Measurements from ENCODE around the gene SLC27A1.

SLC27A1 gene

DNA sequence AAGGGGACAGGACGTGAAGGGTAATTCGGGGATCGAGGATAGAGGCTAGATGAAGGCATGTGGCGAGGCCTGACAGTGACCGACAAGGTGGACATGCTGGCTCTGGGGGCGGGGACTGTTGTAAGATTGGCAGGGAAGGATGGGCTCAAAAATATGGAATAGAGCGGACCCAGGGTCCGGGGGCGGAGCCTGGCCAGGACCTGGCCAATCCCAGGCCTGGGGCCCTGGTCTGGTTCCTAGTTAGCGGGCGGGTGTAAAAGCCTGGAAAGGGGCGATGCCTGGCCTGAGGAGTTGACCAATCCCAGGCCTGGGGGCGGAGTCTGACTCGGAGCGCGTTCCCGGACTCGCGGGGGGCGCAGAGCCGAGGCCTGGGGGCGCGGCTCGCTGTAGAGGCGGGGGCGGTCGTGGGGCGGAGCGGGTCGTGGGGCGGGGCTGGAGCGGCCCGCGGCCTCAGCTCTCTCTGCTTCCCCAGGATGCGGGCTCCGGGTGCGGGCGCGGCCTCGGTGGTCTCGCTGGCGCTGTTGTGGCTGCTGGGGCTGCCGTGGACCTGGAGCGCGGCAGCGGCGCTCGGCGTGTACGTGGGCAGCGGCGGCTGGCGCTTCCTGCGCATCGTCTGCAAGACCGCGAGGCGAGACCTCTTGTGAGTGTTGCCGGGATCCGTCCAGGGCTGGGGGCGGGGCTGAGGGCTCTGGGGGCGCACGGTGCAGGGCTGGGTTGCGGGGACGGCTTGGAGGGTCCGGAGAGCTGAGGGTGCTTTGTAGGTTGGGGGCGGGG is at the start of gene SLC27A1:
Gene SLC27A1, plus strand, starts transcription at position 457 of the 774 bp plus-strand sequence. Its CDS starts 17 bp downstream, at position 474.
- peak; percentile 67 for DNase-seq

DNA sequence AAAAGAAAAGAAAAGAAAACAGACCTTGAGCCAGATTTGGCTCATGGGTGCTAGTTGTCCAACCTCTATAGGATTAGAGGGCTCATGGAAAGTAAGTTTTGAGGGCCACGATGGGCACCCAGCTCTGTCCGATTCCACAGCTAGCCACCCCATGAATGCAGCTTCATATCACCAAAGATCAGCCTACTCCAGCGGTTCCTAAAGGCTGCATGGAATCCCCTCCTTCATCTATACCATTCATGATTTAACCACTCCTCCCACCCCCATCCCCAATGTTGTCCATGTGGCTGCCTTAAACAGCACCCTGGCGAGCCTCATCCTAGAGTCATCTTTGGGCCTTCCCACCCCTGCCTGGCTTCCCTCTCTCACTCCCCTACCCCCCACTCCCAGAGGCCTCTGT is 48.4 kb upstream of the SLC27A1 start:
- DNase-seq = no peak

DNA sequence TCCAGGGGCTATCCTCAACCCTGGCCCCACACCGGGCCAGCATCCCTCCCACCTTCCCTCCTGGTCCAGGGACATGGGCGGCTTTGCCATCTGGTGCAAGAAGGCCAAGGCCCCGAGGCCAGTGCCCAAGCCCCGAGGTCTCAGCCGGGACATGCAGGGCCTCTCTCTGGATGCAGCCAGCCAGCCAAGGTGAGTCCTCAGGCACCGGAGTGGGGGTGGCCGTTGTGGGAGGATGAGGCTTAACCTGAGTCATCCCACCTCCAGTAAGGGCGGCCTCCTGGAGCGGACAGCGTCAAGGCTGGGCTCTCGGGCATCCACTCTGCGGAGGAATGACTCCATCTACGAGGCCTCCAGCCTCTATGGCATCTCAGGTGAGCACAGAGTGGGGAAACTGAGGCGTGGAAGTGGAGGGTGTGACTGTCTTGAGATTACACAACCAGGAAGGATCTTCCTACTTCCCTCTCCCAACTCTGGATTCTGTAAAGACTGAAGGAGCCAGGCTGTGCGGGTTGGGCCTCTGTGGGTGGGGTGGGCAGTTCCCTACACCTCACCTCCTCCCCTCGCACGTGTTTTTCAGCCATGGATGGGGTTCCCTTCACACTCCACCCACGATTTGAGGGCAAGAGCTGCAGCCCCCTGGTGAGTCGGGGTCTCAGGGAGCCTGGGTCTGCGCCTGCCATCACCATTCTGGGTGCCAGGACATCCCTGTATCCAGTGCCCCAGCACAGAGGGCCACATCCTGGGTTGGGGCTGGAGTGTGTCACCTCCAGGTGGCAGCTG is 46.7 kb upstream of the SLC27A1 start:
- no peak for DNase-seq

DNA sequence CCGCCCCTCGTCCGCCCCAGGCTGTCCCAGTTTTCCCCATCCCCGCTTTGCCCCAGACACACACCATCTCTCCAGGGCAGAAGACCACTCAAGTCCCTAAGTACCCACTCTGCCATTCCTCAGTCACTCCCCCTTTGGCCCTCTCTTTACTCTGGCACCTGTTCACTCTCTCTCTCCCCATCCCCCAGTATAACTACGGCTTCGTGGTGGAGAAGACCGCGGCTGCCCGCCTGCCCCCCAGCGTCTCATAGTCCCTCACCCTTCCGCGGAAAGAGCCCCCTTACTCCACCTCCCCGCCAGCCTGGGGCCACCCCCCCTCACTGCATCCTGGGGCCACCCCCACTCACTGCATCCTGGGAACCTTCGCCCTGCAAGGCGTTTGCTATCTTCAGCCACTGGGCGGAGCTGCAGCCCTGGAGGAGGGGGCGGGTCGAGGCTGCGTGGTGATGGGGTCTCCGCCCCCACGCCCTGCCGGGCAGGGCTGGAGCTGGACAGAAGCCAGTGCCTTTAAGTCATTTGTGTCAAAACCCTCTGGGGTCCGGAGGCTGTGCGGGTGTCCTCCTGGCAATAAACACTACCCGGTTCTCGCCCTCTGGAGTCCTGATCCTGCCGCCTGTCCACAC is 45.5 kb upstream of the SLC27A1 start:
- no peak for DNase-seq

DNA sequence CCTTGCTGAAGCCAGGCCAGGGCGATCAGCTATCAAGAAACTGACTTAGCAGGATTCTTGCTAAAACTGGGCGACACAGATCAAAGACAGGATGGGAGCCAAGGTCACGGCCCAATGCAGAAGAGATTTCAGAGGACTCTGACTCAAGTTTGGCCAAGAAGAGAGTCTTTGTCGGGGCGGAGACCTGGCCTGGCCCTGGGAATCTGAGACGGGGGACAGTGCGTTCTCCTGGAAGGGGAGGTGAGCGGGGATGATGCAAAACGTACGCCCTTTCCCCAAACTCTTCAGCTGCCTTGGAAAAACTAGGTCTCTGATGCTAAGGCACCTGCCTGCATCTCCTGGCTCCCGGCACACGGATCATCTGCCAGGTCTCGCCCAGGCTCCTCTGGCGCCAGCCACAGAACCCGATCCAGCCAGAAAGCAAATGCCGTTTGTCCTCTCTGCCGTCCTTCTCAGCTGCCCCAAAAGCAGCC is 40.6 kb upstream of the SLC27A1 start:
- no peak for DNase-seq

DNA sequence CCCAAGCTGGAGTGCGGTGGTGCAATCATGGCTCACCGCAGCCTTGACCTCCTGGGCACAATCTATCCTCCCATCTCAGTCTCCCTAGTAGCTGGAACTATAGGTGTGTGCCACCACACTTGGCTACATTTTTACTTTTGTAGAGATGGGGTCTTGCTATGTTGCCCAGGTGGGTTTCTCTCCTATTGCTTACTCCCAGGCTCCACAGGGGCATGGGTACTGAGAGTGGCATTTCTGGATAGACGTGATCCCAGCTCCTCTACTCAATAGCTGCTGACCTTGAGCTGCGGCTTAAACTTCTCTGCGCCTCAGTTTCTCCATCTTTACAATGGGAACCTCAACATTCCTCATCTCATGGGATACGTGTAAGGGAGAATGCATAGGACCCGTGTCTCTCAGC is 38.9 kb upstream of the SLC27A1 start:
- no peak for DNase-seq

DNA sequence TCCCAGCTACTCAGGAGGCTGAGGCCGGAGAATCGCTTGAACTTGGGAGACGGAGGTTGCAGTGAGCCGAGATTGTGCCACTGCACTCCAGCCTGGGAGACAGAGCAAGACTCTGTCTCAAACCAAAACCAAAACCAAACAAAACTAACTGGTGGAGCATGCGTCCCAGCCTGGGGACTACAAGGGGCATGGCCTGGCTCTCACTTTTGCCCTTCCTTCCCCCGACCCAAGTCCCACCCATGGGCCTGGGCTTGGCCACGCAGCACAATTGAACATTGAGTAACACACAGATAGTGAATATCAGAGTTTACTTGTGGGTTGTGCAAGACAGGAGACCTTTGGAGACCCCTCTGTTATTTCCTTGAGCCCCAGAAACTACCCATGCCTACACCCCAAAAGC is 35.1 kb upstream of the SLC27A1 start:
- no peak for DNase-seq

DNA sequence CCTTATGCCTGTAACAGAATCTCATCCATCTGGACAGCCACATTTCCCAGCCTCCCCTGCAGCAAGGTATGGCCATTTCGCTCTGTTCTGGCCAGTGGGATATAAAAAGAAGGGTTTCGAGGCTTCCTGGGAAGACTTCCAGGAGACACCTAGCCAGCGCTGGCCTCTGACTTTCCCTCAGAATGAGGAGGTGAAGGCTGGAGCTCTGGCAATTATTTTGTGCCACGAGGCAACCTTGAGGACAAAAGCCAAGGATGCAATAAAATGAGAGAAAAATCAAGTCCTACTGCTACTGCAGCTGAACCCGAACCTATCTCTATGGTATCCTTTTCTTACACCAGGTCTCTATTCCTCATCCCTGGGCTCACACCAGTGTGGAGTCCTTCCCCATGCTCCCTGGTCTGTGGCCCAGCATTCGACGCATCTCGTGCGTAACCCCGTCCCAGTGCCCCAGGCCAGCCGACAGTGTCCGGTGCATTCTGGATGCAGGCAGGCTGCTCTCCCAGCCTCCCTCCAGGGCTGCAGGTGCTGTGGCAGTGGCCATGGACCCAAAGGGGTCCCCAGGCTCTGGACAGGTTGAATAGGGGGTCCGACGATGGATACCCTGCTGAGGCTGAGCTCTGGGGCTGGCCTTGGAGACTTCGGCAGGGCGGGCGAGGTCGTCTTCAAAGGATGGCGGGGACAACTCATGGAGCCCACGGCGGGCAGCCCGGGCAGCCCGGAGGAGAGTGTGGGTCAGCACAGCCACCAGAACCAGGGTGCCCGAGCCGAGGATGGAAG is 34.0 kb upstream of the SLC27A1 start:
- no peak for DNase-seq

DNA sequence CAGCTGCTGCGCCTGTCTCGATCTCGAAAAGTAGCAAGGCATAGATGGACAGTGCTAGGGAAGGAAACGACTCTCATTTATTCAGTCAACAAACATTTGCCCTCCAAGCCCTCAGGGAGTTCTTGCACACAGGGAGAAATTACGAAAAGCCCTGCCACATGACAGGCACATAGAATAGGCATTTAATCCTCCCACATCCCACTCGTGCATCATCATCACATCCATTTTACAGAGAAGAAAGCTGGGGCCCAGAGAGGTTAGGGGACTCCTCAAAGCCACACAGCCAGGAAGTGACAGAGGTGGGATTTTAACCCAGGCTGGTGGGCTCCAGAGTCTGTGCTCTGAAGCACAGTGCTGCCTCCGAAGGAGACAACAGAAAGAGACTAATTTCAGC is 33.5 kb upstream of the SLC27A1 start:
- DNase-seq = no peak

DNA sequence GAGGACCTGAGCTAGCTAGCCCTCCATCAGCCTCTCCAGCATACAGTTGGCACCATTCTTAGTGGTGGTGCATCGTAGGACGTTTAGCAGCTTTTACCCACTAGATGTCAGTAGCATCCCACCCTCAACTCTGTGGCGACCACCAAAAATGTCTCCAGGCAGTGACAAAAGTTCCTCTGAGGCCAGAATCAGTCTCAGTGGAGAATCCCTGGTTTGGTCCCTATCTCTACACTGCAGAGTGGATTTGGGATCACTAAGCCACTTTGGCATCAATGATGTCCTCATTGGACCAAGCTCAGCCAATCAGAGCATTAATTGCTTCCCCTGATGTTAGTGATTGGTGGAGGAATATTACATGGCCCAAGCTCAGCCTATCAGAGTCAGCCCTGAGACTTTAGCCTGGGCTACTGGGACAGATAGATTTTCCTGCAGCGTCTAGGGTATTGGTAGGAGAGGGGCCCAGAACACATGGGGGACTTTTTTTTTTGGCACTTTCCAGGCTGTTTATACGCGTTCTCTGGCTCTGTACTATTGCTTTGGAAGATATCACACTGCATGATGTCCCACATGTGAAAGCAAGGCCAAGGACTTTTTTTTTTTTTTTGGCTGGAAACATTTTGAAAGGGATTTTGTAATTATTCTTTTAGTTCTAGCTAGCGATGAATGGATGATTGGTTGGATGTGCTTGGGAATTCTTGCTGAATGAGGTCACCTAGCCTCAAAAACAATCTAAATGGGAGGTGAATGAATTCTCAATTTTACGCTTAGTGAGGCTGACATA is 28.9 kb upstream of the SLC27A1 start:
- DNase-seq = no peak

DNA sequence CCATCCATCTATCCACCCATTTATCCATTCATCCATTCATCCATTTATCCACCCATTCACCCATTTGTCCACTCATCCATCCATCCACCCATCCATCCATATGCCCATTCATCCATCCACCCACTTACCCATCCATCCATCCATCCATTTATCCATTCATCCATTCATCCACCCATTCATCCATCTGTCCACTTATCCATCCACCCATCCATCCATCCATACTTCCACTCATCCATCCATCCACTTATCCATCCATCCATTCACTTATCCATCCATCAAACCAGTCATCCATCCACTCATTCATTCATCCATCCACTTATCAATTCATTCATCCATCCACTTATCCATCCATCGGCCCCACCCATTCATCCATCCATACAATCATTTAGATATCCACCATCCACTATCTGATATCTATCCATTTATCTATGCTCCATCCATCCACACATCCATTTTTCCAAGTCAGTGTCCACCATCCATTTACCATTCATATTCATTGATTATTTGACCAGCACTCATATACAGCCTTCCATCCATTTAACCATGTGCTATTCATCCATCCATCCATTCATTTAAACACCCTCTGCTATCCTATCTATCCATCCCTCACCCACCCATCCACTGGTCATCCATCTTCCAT is 24.7 kb upstream of the SLC27A1 start:
- no peak for DNase-seq

DNA sequence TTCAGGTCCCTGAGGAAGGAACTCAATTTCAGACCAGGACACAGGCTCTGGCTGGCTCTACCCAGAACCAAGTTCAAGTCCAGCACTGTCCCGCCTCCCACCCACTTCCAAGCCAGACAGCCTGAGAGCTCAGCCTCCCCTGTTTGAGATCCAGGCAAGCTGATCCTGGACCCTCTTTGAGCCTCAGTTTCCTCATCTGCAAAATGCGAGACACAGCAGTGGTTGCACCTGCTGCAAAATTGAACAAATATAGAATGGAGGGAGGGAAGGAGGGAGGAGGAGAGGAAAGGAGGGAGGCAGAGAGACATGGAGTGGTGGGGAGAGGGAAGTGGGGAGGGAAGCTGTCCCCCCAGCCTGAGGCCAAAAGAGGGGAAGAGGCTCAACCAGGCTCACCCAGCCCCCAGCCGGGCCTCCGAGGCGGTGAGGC is 22.6 kb upstream of the SLC27A1 start:
- no peak for DNase-seq

DNA sequence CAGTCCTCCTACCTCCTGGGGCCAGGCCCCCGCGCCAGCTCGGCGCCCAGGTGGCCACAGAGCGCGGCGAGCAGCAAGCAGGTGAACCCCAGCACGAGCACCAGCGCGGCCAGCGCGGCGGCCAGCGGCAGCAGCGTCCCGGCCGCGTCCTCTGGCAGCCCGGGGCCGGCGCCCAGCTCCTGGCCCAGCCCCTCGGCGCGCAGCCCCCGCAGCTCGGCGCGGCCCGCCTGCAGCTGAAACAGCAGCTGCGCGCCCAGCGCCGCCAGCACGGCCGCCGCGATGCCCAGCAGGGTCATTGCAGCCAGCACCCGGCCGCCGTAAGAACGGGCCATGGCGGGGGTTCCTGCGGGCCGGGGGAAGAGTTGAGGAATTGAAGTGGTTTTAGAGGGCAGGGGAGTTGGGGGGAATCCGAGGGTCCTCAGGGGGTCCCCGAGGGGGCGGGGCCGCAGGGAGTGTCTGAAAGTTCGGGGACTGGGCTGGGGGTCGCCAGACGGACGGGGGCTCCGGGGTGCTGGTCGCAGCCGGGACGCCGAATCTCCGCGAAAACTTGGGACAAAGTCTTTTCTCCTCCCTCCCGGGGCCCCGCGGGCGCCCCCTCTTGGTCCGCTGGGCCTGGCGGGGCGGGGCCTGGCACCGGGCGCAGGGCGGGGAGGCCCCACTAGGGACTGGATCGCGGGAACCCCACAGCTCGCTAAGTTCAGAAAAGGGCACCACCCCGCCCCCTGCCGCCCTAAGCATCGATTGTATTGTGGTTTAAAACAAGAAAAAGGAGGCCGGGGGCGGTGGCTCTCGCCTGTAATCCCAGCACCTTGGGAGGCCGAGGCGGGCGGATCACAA is 22.0 kb upstream of the SLC27A1 start, which contains the start of gene TMEM221:
Gene TMEM221, minus strand, starts transcription at position 538 of the 837 bp plus-strand sequence. Its CDS starts 206 bp downstream, at position 332.
- no peak for DNase-seq

DNA sequence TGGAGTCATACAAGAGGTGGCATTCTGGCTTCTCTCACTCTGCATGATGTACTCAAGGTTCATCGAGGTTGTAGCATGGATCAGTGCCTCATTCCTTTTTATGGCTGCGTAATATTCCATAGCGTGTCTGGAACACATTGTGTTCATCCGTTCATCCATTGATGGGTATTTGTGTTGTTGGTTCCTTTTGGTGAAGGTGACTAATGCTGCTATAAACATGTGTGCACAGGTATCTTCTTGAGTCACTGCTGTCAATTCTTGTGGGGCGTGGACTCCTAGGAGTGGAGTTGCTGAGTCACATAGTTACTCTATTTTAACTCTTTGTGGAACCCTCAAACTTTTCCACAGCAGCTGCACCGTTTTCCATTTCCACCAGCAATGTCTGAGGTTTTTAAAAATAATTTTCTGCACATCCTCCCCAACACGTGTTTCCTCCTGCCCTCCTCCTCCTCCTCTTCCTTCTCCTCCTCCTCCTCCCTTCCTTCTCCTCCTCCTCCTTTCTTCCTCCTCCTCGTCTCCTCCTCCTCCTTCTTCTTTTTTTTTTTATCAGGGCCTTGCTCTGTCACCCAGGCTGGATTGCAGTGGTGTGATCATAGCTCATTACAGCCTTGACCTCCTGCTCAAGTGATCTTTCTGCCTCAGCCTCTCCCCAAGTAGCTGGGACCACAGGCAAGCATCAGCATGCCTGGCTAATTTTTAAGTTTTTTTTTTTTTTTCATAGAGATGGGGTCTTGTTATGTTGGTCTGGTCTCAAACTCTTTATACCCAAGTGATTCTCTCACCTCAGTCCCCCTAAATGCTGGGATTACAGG is 19.9 kb upstream of the SLC27A1 start:
- DNase-seq = peak; percentile 48

DNA sequence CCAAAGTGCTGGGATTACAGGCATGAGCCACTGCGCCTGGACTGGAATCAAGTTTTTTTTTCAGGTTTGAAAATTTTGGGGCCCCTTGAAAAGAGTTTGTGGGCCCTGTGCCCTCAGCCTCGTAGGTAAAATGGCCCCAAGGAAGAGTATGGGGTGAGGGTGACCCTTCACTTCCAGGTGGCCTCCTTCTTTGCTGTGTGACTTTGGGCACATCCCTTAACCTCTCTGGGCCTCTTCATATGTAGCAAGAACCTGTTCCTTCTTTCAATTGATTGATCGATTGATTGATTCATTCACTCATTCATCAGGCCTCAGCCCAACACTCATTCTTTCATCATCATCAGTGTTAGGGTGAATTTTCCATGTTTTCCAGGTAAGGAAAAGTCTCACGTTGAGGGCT is 18.5 kb upstream of the SLC27A1 start:
- DNase-seq = no peak

DNA sequence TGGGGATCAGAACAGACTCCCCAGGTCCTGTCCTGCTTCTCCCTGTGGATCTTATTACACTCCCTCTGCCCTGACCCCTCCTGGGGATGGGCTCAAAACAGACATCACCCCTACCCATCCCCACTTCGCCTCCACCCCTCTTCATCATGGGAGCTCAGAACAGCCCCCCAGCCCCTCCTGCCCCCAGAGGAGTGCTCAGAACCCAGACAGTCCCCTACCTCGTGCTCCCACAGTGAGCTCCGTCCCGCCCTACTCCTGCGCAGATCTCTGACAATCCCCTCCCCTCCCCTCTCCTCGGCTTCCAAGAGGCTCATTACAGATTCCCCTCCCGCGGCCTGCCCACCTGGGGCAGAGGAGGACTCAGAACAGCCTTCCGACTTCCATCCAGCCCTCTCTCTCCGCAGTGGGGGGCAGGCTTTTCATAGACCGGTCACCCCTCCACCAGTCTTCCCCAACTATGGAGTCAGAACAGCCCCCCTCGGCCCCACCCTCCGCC is 15.7 kb upstream of the SLC27A1 start:
- no peak for DNase-seq

DNA sequence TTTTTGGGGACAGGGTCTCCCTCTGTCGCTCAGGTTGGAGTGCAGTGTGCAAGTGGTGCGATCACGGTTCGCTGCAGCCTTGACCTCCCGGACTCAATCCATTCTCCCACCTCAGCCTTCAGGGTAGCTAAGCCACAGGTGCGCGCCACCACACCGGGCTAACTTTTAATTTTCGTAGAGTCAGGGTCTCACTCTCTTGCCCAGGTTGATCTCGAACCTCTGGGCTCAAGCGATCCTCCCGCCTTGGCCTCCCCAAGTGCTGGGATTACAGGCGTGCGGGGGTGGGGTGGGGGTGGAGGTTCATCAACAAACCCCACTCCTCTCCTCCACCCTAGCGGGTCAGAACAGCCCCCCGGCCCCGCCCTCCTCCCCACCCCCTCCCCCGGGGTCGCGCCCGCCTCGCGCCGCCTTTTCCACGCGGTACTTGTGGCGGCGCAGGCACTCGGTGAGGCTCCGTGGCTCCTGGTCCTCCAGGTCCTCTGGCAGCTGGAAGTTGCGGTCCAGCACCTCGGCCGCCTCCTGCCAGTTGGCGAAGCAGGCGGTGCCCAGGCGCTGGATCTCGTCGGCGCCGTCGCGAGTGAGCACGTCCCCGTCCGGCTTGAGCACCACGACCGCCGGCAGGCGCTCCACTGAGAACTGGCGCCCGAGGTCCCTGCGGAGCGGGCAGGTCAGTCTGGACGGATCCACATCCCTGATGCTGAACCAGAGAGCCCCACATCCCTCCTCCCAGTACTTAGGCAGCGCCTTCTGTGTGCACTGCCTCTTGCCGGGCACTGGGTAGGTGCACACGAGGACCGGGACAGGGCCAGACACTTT is 14.8 kb upstream of the SLC27A1 start:
- DNase-seq = no peak

DNA sequence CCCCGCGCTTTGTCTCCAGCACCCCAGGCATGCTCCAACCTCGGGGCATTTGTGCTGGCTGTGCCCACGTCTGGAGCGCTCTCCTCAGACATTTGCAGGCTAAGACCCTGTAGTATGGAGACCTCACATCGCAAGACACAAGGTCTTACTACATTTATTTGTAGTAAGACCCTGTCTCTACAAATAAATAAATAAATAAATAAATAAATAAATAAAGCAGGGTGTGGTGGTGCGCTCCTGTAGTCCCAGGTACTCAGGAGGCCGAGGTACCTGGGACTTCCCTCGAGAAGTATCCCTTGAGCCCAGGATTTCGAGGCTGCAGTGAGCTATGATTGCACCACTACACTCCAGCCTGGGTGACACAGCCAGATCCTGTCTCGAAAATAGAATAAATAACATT is 14.2 kb upstream of the SLC27A1 start:
- DNase-seq = no peak
